ENCODE results near the gene RPL7A. TPM values are rescaled to one million over a fixed set of nuclear protein-coding genes. Genes with fewer than 3 reads are reported as not detected.
"Not testable (repeated sequence)": the region's sequence is repeated elsewhere in the genome, so short reads cannot be mapped to it uniquely, and the experiment has no call there.

The RPL7A gene
- total RNA-seq, 1 donor from 2014 or later: 1,126 TPM

DNA sequence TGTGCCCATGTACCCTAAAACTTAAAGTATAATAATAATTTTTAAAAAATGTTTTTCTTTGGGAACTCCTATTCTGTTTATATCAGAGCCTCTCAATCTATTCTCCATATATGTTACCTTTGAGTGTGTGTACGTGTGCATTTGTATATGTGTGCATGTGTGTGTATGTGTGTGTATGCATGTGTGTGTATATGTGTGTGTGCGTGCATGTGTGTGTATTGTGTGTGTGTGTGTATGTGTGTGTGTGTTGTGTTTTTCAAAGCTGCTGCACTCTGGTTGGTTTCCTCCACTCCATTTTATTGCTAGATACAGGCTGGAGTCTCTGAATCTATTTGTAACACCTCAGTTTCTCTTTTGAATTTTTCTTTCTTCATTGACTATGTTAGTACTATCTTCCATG is 32.0 kb upstream of the RPL7A start:
- no peaks in the 10 kb centered on the region for H3K9me3 Mint-ChIP-seq (ENCODE audit: low read depth)
- H3K4me1 Mint-ChIP-seq (ENCODE audit: low read depth): no peaks in the 10 kb centered on the region
- DNase-seq (ENCODE audit: low spot score): no peak
- H3K4me3 Mint-ChIP-seq (ENCODE audit: unreplicated experiment): no peak overlapping the region
- TF ChIP-seq, protein P1, sequence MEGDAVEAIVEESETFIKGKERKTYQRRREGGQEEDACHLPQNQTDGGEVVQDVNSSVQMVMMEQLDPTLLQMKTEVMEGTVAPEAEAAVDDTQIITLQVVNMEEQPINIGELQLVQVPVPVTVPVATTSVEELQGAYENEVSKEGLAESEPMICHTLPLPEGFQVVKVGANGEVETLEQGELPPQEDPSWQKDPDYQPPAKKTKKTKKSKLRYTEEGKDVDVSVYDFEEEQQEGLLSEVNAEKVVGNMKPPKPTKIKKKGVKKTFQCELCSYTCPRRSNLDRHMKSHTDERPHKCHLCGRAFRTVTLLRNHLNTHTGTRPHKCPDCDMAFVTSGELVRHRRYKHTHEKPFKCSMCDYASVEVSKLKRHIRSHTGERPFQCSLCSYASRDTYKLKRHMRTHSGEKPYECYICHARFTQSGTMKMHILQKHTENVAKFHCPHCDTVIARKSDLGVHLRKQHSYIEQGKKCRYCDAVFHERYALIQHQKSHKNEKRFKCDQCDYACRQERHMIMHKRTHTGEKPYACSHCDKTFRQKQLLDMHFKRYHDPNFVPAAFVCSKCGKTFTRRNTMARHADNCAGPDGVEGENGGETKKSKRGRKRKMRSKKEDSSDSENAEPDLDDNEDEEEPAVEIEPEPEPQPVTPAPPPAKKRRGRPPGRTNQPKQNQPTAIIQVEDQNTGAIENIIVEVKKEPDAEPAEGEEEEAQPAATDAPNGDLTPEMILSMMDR (IDR thresholded peaks at IDR 0.05): no peak
- peaks cover 2% of the 10 kb centered on the region for H3K27me3 Mint-ChIP-seq (ENCODE audit: low read depth)
- H3K27ac Mint-ChIP-seq (ENCODE audit: unreplicated experiment): no peak overlapping the region
- no peaks in the 10 kb centered on the region for H3K36me3 Mint-ChIP-seq (ENCODE audit: low read depth)

- not testable (repeated sequence) for H3K27ac Mint-ChIP-seq (ENCODE audit: unreplicated experiment); DNase-seq (ENCODE audit: low spot score); H3K4me3 Mint-ChIP-seq (ENCODE audit: unreplicated experiment); H3K36me3 Mint-ChIP-seq (ENCODE audit: low read depth); H3K9me3 Mint-ChIP-seq (ENCODE audit: low read depth); H3K27me3 Mint-ChIP-seq (ENCODE audit: low read depth); H3K4me1 Mint-ChIP-seq (ENCODE audit: low read depth)
These were observed 30.5 kb upstream of the RPL7A start for GRCh38 chr9:133317551-133317950.

GRCh38 chr9:133320421-133320881 is 27.6 kb upstream of the RPL7A start:
- Mint-ChIP-seq H3K27me3 (ENCODE audit: low read depth) (peaks cover 2% of the 10 kb centered on the region), H3K27ac (ENCODE audit: unreplicated experiment) (no peak overlapping the region), H3K9me3 (ENCODE audit: low read depth) (peaks cover 3% of the 10 kb centered on the region), H3K4me1 (ENCODE audit: low read depth) (no peaks in the 10 kb centered on the region), H3K4me3 (ENCODE audit: unreplicated experiment) (no peak overlapping the region), H3K36me3 (ENCODE audit: low read depth) (peaks cover 4% of the 10 kb centered on the region)
- TF ChIP-seq, protein P1 (IDR thresholded peaks at IDR 0.05): no peak
- no peak for DNase-seq (ENCODE audit: low spot score)

DNA sequence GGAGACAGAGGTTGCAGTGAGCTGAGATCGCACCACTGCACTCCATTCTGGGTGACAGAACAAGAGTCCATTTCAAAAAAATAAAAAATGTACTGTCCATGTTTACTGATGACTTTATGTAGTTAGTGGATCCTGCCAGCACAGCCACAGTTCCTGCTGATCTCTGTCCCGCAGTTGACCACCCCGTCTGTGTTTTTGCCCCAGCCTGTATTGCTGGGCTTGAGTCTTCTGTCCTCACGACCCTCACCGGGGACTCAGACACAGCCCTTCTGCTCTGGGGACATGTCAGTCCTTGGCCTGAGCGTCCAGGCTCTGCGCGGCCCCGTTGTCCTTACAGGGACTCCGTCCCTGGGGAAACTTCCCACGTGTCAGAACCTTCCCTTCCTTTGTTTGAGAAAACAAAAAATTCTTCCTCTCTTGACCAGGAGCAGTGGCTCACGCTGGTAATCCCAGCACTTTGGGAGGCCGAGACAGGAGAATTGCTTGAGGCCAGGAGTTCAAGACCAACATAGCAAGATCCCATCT is 26.5 kb upstream of the RPL7A start:
- no peak for DNase-seq (ENCODE audit: low spot score)
- Mint-ChIP-seq H3K4me3 (ENCODE audit: unreplicated experiment) (no peak overlapping the region), H3K9me3 (ENCODE audit: low read depth) (peaks cover 3% of the 10 kb centered on the region), H3K27ac (ENCODE audit: unreplicated experiment) (no peak overlapping the region), H3K27me3 (ENCODE audit: low read depth) (peaks cover 2% of the 10 kb centered on the region), H3K4me1 (ENCODE audit: low read depth) (no peaks in the 10 kb centered on the region), H3K36me3 (ENCODE audit: low read depth) (peaks cover 4% of the 10 kb centered on the region)
- TF ChIP-seq, protein P1 (IDR thresholded peaks at IDR 0.05): no peak

- Mint-ChIP-seq H3K9me3 (ENCODE audit: low read depth) (peaks cover 3% of the 10 kb centered on the region), H3K36me3 (ENCODE audit: low read depth) (peaks cover 4% of the 10 kb centered on the region), H3K27me3 (ENCODE audit: low read depth) (peaks cover 2% of the 10 kb centered on the region), H3K27ac (ENCODE audit: unreplicated experiment) (no peak overlapping the region), H3K4me1 (ENCODE audit: low read depth) (no peaks in the 10 kb centered on the region), H3K4me3 (ENCODE audit: unreplicated experiment) (no peak overlapping the region)
- DNase-seq (ENCODE audit: low spot score): no peak
- TF ChIP-seq, protein P1 (IDR thresholded peaks at IDR 0.05): no peak
These were observed 25.3 kb upstream of the RPL7A start for GRCh38 chr9:133322701-133323100.

DNA sequence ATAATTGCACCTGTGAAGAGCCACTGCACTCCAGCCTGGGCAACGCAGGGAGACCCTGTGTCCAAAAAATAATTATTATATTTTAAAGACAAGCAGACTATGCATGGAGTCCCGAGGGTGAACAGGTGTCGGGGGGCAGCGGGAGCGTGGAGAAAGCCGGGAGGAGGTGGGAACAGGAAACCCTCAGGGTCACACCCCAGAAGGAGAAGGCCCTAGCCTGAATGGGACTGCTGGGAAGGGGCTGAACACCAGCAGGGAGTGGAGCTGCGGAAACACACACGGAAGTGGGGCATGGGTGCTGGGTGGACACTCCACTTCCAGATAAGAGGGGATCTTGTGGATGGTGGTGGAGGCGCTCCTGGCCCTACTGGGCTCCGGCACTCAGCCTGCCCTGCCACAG is 24.8 kb upstream of the RPL7A start:
- H3K27ac Mint-ChIP-seq (ENCODE audit: unreplicated experiment): no peak overlapping the region

More for the DNA sequence above, 24.8 kb upstream of the RPL7A start:
- TF ChIP-seq, protein P1 (IDR thresholded peaks at IDR 0.05): no peak
- H3K36me3 Mint-ChIP-seq (ENCODE audit: low read depth): peaks cover 4% of the 10 kb centered on the region
- peaks cover 2% of the 10 kb centered on the region for H3K27me3 Mint-ChIP-seq (ENCODE audit: low read depth)
- peaks cover 3% of the 10 kb centered on the region for H3K9me3 Mint-ChIP-seq (ENCODE audit: low read depth)
- DNase-seq (ENCODE audit: low spot score): no peak
- H3K4me1 Mint-ChIP-seq (ENCODE audit: low read depth): no peaks in the 10 kb centered on the region
- H3K4me3 Mint-ChIP-seq (ENCODE audit: unreplicated experiment): no peak overlapping the region

Data from chondrocyte (in vitro differentiated cells).